Neural cell (in vitro differentiated cells): ENCODE results near the gene PKNOX2.

Source experiments
- EP300 ChIP-seq: fragments of 450-650 bp; conservative IDR thresholded peaks from 2 replicates; pipeline ENCODE4 v1.6.1; 2014; ENCODE audit warnings: antibody characterized with exemption, mild to moderate bottlenecking, moderate library complexity; ENCODE audit not compliant: poor library complexity, severe bottlenecking
- EZH2 ChIP-seq: fragments of 200-600, 300-800 bp; shearing (Covaris generic), sonication (generic); IDR thresholded peaks from 2 replicates; pipeline ENCODE4 v1.6.1; 2014; ENCODE audit warnings: antibody characterized with exemption, low read length, borderline replicate concordance, mild to moderate bottlenecking; ENCODE audit not compliant: insufficient read depth, poor library complexity, severe bottlenecking
- RAD21 ChIP-seq: fragments of 450-650 bp; conservative IDR thresholded peaks from 2 replicates; pipeline ENCODE4 v1.6.1; 2014; ENCODE audit warnings: antibody characterized with exemption, mild to moderate bottlenecking, moderate library complexity
- TF ChIP-seq, protein P1 (sequence below): fragments of 450-650 bp; IDR thresholded peaks from 2 replicates; pipeline ENCODE4 v1.5.1; 2014; ENCODE audit warnings: antibody characterized with exemption, mild to moderate bottlenecking, moderate library complexity; ENCODE audit not compliant: poor library complexity, severe bottlenecking

GRCh38 chr11:125452125-125452470 lies 287.5 kb downstream of the PKNOX2 start:
- TF ChIP-seq, protein P1, sequence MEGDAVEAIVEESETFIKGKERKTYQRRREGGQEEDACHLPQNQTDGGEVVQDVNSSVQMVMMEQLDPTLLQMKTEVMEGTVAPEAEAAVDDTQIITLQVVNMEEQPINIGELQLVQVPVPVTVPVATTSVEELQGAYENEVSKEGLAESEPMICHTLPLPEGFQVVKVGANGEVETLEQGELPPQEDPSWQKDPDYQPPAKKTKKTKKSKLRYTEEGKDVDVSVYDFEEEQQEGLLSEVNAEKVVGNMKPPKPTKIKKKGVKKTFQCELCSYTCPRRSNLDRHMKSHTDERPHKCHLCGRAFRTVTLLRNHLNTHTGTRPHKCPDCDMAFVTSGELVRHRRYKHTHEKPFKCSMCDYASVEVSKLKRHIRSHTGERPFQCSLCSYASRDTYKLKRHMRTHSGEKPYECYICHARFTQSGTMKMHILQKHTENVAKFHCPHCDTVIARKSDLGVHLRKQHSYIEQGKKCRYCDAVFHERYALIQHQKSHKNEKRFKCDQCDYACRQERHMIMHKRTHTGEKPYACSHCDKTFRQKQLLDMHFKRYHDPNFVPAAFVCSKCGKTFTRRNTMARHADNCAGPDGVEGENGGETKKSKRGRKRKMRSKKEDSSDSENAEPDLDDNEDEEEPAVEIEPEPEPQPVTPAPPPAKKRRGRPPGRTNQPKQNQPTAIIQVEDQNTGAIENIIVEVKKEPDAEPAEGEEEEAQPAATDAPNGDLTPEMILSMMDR, result no peak
- TF ChIP-seq EZH2 (no peak), RAD21 (no peak), EP300 (no peak)
